OCI-M2 (cell line): Measurements from ENCODE around the gene NR2F1-AS1.

Experiments used
- DNase-seq: peaks from one replicate; lab custom pipeline; 2025; ENCODE audit not compliant: unreplicated experiment; lab: John Stamatoyannopoulos, UW

The NR2F1-AS1 gene

GRCh38 chr5:93431250-93431649, 149.8 kb downstream of the NR2F1-AS1 start:
- DNase-seq, result no peak

DNA sequence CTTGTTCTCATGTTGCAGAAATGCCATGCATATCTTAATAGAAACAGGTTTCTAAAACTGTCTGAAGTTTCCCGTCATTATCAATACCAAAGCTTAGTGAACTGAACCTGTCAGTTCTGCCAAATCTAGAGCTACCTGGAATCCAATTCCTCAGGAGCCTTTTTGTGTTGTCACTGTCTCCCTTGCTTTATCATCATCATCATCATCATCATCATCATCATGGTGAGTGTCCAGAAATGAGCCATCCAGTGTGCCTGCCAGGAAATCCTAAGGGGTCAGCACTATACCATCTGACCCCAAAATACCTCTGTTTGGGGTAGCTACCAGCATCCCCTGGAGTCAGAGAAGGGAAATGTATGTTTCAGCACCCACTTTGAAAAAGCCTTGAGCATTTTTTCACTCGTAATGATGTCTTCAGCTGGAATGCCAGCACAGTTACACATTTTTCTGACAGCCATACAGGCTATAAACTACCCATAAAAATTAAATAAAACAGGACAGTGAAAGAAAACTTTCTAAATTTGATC, 150.3 kb downstream of the NR2F1-AS1 start:
- DNase-seq, result no peak

DNA sequence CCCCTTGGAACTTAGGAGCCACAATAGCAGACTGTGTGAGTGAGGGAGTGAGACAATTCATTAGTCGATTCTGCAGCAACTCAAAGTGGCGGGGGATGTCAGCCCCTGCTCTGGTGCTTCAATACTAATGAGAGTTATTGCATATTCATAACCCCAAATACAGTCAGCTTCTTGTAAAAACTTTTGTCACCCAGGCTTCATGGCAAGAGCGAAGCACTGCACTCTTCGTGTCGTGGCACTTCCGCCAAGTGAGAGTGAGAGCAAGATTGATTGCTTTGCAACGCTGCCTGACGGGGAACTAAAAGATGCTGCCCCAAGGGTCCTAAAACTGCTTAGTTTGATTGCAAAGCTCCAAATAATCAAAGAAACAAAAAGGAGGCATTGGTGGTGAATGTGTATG, 150.9 kb downstream of the NR2F1-AS1 start:
- DNase-seq, result no peak

DNA sequence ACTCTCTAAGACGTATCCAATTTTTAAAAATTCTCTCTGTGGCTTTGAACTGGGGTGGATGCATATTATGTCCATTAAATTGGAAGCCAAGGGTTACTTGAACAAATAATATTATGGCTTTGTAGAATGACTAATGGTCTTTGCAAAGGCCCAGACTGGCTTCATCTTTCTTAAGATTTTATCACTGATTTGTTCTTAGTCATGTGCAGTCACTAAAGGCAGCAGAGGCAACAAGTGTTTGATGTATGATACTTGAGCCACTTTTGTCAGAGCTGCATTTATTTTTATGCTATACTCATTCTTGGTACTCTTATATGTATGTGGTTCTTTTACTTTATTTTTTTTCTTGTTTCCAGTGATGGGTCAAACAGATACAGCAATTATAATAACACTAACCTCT, 152.2 kb downstream of the NR2F1-AS1 start:
- DNase-seq, result no peak

DNA sequence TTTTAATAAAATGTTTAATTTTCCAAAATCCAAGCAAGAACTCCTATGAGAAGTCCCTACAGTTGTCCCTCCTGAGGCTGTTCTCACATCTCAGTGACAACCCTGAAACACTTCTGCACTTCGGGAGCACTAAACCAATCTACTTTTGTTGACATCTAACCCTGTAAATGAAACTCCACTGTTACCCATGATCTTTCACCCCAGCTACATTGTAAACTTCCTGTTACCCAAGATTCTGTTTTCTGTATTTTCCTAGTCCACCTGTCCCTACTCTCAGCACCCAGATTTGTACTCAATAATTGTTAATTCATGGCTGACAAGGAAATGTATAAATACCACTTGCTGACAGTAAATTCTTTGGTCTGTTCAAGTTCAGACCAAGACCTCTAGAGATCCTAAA, 153.7 kb downstream of the NR2F1-AS1 start:
- DNase-seq, result no peak

DNA sequence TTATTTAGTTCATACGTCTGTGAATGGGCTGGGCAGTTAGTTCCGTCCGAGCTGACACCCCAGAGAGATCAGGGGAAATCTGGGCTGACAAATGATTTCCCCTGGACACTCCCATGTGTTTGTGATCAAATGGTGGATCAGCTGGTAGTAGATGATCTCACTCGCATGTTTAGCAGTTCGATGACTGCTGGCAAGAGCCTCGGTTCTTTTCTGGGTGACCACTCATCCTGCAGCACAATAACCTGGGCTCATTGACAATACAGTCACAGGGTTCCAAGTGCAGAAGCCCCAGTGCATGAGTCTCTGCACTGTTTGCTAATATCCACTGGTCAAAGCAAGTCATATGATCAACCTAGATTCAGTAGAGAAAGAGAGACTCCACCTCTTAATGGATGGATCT, 155.9 kb downstream of the NR2F1-AS1 start:
- DNase-seq, result no peak

DNA sequence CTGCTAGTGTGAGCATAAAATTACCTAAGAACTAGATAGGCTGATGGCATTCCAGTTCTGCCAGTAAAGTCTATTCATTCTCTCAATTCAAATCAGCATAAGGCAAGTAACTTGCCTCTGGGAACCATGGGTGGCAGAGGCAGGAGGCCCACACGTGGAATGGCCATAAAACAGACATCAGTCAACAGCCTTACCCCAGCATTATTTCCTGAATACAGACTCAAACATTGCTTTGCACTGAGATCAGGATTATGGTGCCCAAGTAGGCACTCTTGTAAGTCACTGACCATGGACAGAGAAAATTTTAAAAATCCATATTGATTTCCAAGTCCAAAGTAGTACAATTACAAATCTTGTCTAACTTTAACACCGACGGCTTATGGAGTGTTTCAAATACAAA, 157.7 kb downstream of the NR2F1-AS1 start:
- no peak for DNase-seq

DNA sequence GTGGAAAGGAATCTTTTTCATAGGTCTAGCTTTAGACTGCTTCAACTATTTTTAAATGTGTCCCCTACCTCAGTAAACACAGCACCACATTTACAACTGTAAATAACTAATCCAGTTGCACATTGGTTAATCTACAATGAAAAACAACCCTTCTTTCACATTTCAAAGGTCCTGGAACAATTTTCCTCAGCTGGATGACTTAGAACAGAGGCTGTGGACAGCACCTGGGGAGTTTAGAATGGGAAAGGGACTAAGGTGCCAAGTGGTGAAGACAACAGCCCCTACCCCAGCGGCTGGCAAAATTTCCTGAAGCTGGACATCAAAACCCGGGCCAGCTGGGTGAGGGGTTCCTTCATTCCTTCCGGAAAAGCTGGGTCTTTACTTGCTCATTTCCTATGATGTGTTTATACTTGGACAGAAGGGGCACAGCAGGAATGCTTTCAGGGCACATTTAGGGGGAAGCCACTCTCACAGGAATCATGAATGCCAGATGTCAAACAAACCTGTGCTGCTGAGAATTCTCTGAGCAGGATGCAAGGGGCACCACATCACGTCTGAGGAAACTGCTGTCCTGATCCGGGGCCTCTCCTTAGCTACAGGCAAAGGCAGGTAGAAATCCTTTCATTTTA, 158.3 kb downstream of the NR2F1-AS1 start:
- DNase-seq, result no peak

DNA sequence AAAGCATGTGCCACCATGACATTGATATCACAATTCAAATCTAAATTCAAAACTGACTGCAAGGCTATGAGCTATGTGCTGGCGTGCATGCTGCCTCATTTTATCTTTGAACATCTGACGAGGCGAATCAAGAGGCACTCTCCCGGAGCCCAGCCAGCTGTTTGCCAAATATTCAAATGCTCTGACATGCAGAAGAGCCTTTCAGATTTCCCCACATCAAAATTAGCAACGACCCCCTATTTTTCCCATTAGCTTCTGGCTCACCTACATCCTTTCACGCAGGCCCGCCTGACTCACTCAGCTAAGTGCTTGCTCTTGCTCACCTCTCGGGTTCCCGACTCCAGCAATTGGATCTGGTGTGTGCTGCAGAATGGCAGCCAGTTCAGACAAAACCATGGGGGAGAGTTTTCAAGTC, 159.0 kb downstream of the NR2F1-AS1 start:
- DNase-seq, result no peak

GRCh38 chr5:93421468-93421867, 159.6 kb downstream of the NR2F1-AS1 start:
- no peak for DNase-seq

DNA sequence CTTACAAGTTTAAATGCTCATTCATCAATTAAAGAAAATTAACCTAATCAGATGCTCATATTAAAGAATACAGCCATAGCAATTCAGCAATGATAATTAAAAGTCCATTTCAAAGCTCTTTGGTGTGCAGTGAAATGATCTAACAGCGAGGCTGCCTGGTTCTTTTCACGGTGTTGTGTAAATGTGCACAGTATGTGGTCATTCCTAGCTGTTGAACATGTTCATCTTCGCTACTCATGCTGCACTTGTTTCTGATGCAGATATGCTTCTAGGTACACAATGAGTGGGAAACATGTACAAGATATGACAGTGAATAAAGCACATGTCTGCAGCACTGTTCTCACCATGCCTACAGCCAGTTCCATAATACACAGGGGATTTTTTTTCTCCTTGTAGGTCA, 163.5 kb downstream of the NR2F1-AS1 start:
- DNase-seq, result no peak

- DNase-seq, result no peak
Measured at GRCh38 chr5:93415819-93416218, 165.2 kb downstream of the NR2F1-AS1 start.

- no peak for DNase-seq
Measured at GRCh38 chr5:93411716-93412115, 169.3 kb downstream of the NR2F1-AS1 start.

DNA sequence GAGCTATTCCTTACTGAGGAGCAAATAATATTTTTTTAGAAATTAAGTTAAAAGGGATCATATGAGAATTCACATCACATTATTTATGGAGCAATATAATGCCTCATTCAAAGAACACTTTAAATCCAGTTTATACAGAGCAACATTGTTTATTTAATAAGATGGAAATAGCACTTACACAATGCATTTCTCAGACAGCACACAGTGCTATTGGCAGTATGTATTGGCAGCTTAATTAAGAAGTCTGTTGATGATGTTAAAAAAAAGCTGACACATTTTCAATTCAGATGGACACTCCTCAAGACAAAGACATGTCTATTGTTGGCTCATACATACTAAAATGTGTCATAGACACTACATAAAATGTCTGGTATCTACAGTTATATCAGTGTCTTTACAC, 171.3 kb downstream of the NR2F1-AS1 start:
- DNase-seq, result no peak

DNA sequence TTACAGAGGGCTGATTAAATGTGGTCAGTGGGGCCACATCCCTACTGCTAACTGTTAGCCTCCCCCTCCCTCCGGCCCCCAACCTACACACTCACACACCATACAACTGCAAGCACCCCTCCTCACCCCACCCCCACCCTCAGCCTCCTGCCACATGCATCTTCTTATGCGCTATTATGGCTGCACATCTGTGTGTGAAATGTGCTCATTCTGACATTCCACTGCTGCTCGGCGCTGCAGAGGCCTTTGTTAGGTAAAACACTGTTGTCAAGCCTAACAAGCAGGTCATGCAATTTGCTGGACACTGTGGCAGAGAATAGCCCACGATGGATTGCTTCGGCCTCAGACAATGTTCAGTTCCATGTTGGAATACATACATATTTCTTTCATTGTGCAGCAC, 173.6 kb downstream of the NR2F1-AS1 start:
- DNase-seq, result no peak

DNA sequence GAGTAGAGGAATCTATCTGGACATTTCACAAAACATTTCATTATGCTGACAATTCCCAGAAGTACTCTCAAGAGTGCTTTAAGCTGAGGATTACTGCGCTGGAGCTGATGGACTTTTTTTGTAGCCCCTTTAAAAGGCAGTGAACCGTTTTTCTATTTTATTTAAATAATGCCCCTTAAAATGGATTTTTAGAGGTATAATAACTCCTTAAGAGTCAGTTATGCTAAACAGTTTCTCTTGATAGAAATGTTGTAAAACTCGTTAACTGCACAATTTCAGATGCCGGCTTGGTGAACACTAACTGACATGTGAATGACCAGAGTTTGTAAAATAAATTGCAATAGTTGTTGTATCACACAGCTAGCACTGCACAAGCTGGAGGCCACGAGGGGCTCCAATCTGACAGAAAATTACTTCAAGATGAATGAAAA, 174.0 kb downstream of the NR2F1-AS1 start:
- no peak for DNase-seq

- DNase-seq, result no peak
Measured at GRCh38 chr5:93404246-93404645, 176.8 kb downstream of the NR2F1-AS1 start.

DNA sequence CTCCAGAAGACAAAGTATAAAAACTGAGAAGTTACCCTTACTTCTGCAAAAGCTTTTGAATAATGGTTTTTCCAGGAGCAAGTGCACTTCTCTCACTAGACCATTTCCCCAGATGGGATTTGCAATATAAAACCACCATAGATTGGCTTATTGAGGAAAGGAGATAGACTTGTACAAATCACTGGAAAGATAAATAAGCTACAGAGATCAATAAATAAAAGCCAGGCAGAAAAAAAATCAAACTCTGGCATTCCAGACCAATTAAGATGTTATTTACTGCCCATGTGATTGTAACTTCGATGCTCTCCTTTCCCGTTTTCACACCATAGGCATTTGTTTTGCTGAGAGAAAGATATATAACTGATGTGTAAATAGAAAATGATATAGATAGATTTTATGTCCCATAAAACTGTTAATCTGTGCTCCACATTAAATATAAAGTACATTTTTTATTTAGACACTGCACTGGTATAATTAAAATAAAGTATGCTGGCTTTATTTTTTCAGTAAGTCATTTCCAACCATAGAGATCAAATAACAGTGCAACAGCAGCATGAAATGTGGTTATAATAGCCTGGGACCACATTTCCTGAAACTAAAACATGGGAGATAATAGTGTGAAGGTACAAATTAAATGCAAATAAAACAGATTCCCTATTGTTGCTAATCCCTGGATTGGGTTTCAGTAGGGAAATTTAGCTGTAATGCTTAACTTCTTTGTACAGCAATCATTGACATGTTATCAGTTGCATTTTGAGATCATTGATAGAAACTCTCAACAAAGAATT, 177.7 kb downstream of the NR2F1-AS1 start:
- no peak for DNase-seq

- DNase-seq, result no peak
Measured at GRCh38 chr5:93402451-93402850, 178.6 kb downstream of the NR2F1-AS1 start.

DNA sequence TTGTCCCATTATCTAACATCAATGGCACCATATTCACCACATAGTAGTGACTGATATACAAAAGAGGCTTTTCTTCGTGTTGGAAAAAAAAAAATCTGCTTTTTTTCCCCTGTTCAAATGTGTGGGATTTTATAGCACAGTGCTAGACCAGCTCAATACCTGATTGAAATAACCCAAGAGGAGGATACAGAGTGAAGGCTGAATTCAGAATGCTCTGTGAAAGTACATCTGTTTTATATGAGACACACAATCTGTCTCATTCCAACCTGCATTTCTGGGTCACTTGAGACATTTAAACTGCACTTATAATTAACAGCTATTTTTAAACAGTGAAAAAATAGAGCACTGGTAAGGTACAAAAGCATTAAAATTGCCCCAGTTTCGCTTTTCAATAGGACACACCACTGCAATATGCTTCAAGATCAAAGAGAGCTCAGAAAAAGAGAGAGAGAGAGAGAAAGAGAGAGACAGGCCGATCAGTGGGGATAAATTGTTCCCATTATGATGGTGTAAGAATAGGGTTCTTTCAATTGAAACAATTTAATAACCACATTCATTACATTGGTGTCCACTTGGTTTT, 179.3 kb downstream of the NR2F1-AS1 start:
- DNase-seq, result no peak

DNA sequence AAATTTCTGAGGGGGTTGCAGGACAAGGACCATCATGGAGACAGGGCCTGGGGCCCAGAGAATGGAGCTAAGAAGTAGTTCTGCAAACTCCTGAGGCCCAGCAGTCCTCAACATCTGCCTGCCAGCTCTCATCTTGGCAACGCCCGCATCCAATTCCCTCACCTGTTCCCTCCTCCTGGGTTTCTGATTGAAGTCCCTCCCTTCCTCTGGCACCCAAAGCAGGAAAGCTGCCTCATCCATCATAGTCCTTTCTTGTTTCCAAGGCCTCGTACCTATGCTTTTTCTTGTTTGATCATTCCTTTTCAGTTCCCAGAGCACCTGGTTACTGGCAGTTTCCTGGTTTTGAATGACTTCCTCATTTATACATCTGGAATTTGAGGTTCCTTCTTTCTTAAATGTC, 181.3 kb downstream of the NR2F1-AS1 start:
- no peak for DNase-seq

- no peak for DNase-seq
Measured at GRCh38 chr5:93395971-93396379, 185.0 kb downstream of the NR2F1-AS1 start.
